ENCODE results near the gene SUN5. TPM values are rescaled to one million over a fixed set of nuclear protein-coding genes. Genes with fewer than 3 reads are reported as not detected.
A peak's percentile ranks its signal among the peaks of the same experiment; 100 is the strongest.

Gene SUN5
- total and polyA plus RNA-seq, 4 donors, result not detected

DNA sequence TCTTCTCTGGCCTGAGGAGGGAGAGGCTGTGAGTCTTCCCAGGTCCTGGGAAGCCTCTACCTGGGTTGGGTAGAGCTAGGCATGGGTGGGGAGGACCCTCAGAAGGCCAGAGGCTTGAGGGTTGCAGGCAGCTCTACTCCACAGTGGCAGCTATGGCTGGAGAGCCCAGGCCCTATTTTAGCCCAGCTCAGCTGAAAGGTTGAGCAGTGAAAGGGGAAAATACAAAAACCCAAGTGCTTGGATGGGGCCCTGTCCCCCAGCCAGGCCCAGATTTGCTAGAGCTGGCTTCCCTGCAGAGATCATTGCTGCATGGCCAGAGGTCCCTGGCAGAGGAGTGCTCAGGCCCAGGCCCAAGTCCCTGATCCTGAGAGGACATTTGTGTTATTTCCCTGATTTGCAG, 45.7 kb downstream of the SUN5 start:
- no peak overlapping the region for H3K27ac ChIP-seq (ENCODE audit: low read depth in 1 of 2, low read length in 2 of 2)
- H3K9me3 ChIP-seq (ENCODE audit: control insufficient read depth in 4 of 4, low read length in 3 of 4), result peaks cover 2 to 22% (median 6%) of the 10 kb centered on the region in 4 donors
- no peaks in the 10 kb centered on the region for H3K27me3 ChIP-seq (ENCODE audit: control insufficient read depth in 4 of 4, insufficient read depth in 4 of 4, low read length in 3 of 4)
- no peak overlapping the region for H3K4me3 ChIP-seq (ENCODE audit: low read depth in 1 of 3, low read length in 3 of 3)
- no peaks in the 10 kb centered on the region for H3K4me1 ChIP-seq (ENCODE audit: control insufficient read depth in 4 of 4, insufficient read depth in 4 of 4, low read length in 3 of 4)
- no peak overlapping the region for H3K9ac ChIP-seq (ENCODE audit: low read depth in 1 of 2, low read length in 2 of 2)
- no peaks in the 10 kb centered on the region for H3K36me3 ChIP-seq (ENCODE audit: control insufficient read depth in 4 of 4, insufficient read depth in 3 of 4, low read depth in 1 of 4, low read length in 3 of 4)
- DNase-seq (ENCODE audit: low spot score), result peak; percentile 29
- TF ChIP-seq SP1 (IDR thresholded peaks at IDR 0.05) (no peak), TAF1 (conservative IDR thresholded peaks at IDR 0.05) (no peak), HNF4G (IDR thresholded peaks at IDR 0.05) (no peak), NR2F2 (IDR thresholded peaks at IDR 0.05) (no peak), FOXA1 (IDR thresholded peaks at IDR 0.05) (no peak), JUND (IDR thresholded peaks at IDR 0.05) (no peak), YY1 (IDR thresholded peaks at IDR 0.05) (no peak), GABPA (IDR thresholded peaks at IDR 0.05 in 1 of 2, conservative IDR thresholded peaks at IDR 0.05 in 1 of 2) (no peak), RAD21 (IDR thresholded peaks at IDR 0.05) (no peak), HNF4A (conservative IDR thresholded peaks at IDR 0.05) (no peak), FOXA2 (IDR thresholded peaks at IDR 0.05) (no peak), RXRA (IDR thresholded peaks at IDR 0.05) (no peak), EGR1 (IDR thresholded peaks at IDR 0.05; ENCODE audit: low read depth in 2 of 2) (no peak)
- TF ChIP-seq, protein P1, sequence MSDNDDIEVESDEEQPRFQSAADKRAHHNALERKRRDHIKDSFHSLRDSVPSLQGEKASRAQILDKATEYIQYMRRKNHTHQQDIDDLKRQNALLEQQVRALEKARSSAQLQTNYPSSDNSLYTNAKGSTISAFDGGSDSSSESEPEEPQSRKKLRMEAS (IDR thresholded peaks at IDR 0.05), result no peak
- TF ChIP-seq, protein P2, sequence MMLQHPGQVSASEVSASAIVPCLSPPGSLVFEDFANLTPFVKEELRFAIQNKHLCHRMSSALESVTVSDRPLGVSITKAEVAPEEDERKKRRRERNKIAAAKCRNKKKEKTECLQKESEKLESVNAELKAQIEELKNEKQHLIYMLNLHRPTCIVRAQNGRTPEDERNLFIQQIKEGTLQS (IDR thresholded peaks at IDR 0.05), result no peak
- TF ChIP-seq, protein P3, sequence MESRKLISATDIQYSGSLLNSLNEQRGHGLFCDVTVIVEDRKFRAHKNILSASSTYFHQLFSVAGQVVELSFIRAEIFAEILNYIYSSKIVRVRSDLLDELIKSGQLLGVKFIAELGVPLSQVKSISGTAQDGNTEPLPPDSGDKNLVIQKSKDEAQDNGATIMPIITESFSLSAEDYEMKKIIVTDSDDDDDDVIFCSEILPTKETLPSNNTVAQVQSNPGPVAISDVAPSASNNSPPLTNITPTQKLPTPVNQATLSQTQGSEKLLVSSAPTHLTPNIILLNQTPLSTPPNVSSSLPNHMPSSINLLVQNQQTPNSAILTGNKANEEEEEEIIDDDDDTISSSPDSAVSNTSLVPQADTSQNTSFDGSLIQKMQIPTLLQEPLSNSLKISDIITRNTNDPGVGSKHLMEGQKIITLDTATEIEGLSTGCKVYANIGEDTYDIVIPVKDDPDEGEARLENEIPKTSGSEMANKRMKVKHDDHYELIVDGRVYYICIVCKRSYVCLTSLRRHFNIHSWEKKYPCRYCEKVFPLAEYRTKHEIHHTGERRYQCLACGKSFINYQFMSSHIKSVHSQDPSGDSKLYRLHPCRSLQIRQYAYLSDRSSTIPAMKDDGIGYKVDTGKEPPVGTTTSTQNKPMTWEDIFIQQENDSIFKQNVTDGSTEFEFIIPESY (IDR thresholded peaks at IDR 0.05), result no peak
- TF ChIP-seq, protein P4, sequence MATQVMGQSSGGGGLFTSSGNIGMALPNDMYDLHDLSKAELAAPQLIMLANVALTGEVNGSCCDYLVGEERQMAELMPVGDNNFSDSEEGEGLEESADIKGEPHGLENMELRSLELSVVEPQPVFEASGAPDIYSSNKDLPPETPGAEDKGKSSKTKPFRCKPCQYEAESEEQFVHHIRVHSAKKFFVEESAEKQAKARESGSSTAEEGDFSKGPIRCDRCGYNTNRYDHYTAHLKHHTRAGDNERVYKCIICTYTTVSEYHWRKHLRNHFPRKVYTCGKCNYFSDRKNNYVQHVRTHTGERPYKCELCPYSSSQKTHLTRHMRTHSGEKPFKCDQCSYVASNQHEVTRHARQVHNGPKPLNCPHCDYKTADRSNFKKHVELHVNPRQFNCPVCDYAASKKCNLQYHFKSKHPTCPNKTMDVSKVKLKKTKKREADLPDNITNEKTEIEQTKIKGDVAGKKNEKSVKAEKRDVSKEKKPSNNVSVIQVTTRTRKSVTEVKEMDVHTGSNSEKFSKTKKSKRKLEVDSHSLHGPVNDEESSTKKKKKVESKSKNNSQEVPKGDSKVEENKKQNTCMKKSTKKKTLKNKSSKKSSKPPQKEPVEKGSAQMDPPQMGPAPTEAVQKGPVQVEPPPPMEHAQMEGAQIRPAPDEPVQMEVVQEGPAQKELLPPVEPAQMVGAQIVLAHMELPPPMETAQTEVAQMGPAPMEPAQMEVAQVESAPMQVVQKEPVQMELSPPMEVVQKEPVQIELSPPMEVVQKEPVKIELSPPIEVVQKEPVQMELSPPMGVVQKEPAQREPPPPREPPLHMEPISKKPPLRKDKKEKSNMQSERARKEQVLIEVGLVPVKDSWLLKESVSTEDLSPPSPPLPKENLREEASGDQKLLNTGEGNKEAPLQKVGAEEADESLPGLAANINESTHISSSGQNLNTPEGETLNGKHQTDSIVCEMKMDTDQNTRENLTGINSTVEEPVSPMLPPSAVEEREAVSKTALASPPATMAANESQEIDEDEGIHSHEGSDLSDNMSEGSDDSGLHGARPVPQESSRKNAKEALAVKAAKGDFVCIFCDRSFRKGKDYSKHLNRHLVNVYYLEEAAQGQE (IDR thresholded peaks at IDR 0.05), result no peak
- TF ChIP-seq, protein P5, sequence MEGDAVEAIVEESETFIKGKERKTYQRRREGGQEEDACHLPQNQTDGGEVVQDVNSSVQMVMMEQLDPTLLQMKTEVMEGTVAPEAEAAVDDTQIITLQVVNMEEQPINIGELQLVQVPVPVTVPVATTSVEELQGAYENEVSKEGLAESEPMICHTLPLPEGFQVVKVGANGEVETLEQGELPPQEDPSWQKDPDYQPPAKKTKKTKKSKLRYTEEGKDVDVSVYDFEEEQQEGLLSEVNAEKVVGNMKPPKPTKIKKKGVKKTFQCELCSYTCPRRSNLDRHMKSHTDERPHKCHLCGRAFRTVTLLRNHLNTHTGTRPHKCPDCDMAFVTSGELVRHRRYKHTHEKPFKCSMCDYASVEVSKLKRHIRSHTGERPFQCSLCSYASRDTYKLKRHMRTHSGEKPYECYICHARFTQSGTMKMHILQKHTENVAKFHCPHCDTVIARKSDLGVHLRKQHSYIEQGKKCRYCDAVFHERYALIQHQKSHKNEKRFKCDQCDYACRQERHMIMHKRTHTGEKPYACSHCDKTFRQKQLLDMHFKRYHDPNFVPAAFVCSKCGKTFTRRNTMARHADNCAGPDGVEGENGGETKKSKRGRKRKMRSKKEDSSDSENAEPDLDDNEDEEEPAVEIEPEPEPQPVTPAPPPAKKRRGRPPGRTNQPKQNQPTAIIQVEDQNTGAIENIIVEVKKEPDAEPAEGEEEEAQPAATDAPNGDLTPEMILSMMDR (IDR thresholded peaks at IDR 0.05; ENCODE audit: low read depth, low read length, missing input control), result no peak
